DND-41 (cell line): Measurements from ENCODE around the gene EPS15.

Source experiments
- CTCF ChIP-seq: IDR thresholded peaks from 2 replicates; pipeline ENCODE4 v1.5.1; 2012; ENCODE audit warnings: borderline replicate concordance, low read length, moderate library complexity, mild to moderate bottlenecking; ENCODE audit not compliant: poor library complexity, severe bottlenecking; ENCODE audit errors: extremely low read depth
- EZH2 ChIP-seq: IDR thresholded peaks from 3 replicates; pipeline ENCODE4 v1.6.1; 2012; ENCODE audit warnings: borderline replicate concordance, low read depth, mild to moderate bottlenecking, moderate library complexity, low read length, inconsistent platforms; ENCODE audit not compliant: severe bottlenecking

DNA sequence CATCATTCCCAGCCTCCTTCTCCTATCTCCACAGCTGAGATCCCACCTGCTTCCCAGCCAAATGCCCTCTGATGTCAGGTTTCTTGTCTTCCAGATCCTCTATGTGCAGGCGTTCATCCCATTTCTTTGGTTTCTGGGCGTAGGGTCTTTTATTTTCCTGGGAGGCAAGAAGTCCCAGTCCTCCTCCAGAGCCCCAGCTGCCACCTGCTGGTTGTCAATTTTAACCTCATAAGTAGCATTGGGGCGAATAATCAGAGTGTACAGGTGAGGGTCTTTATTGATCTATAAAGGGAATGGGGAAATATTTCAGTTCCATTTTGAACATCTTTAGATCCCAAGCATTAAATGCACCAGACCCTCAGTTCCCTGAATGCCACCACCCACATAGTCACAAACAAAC, 47.2 kb upstream of the EPS15 start:
- TF ChIP-seq CTCF (peak; percentile 10), EZH2 (no peak)
